ENCODE measurements around the gene NKD2.

- no peak for TF ChIP-seq CTCF (IDR thresholded peaks at IDR 0.05)
- TF ChIP-seq POLR2A (IDR thresholded peaks at IDR 0.05) = no peak
Measured at GRCh38 chr5:1086871-1087270, 78.3 kb downstream of the NKD2 start.
